ENCODE results near the gene PRKAA2.
A peak's percentile ranks its signal among the peaks of the same experiment; 100 is the strongest.

GRCh38 chr1:56709269-56709880 is 64.3 kb downstream of the PRKAA2 start:
- TF ChIP-seq CTCF (conservative IDR thresholded peaks at IDR 0.05) (peak; percentile 77), ZFX (IDR thresholded peaks at IDR 0.05) (no peak)

All from C4-2B (cell line).